HEK293T (cell line): ENCODE measurements around the gene AANAT.

Source experiments
- CTCF ChIA-PET: fragments of 350-600 bp; formaldehyde crosslinking; extraction: SDS; loops from one replicate; lab custom pipeline; 2021; ENCODE audit warnings: antibody characterized with exemption, inconsistent platforms; lab: Yijun Ruan, JAX
- POLR2A ChIA-PET: fragments of 350-600 bp; formaldehyde crosslinking; extraction: SDS; loops from one replicate; lab custom pipeline; 2020; ENCODE audit warnings: antibody characterized with exemption, inconsistent platforms; lab: Yijun Ruan, JAX
- DNase-seq: peaks from one replicate; pipeline ENCODE4 v3.0.0; 2012; ENCODE audit warnings: mixed read lengths; ENCODE audit errors: extremely low spot score
- ARNT ChIP-seq: fragments of 450-650 bp; IDR thresholded peaks from 2 replicates; pipeline ENCODE4 v1.6.1; 2017; ENCODE audit warnings: mild to moderate bottlenecking
- BHLHE40 ChIP-seq: fragments of 450-650 bp; IDR thresholded peaks from 2 replicates; pipeline ENCODE4 v1.6.1; 2016; ENCODE audit warnings: mild to moderate bottlenecking, moderate library complexity, borderline replicate concordance
- CTBP1 ChIP-seq: fragments of 450-650 bp; IDR thresholded peaks from 2 replicates; pipeline ENCODE4 v1.6.1; 2016; ENCODE audit warnings: borderline replicate concordance
- ELF4 ChIP-seq: fragments of 450-650 bp; IDR thresholded peaks from 2 replicates; pipeline ENCODE4 v1.6.1; 2017; ENCODE audit warnings: antibody characterized with exemption
- FOXA1 ChIP-seq: fragments of 450-650 bp; IDR thresholded peaks from 2 replicates; pipeline ENCODE4 v1.6.1; 2016; ENCODE audit warnings: mild to moderate bottlenecking
- FOXK2 ChIP-seq: fragments of 450-650 bp; IDR thresholded peaks from 2 replicates; pipeline ENCODE4 v1.6.1; 2016; ENCODE audit warnings: mild to moderate bottlenecking
- FOXM1 ChIP-seq: fragments of 450-650 bp; IDR thresholded peaks from 2 replicates; pipeline ENCODE4 v1.6.1; 2017; ENCODE audit warnings: mild to moderate bottlenecking, borderline replicate concordance
- HDGF ChIP-seq: fragments of 450-650 bp; IDR thresholded peaks from 2 replicates; pipeline ENCODE4 v1.6.1; 2017; ENCODE audit warnings: antibody characterized with exemption, borderline replicate concordance
- L3MBTL2 ChIP-seq: fragments of 450-650 bp; conservative IDR thresholded peaks from 2 replicates; pipeline ENCODE4 v1.6.1; 2016; ENCODE audit warnings: mild to moderate bottlenecking
- LEF1 ChIP-seq: fragments of 450-650 bp; IDR thresholded peaks from 2 replicates; pipeline ENCODE4 v1.6.1; 2017; ENCODE audit warnings: mild to moderate bottlenecking, borderline replicate concordance
- NFRKB ChIP-seq: fragments of 450-650 bp; IDR thresholded peaks from 2 replicates; pipeline ENCODE4 v1.6.1; 2016; ENCODE audit warnings: mild to moderate bottlenecking, moderate library complexity
- PKNOX1 ChIP-seq: fragments of 450-650 bp; IDR thresholded peaks from 2 replicates; pipeline ENCODE4 v1.6.1; 2016
- SP1 ChIP-seq: fragments of 450-650 bp; IDR thresholded peaks from 2 replicates; pipeline ENCODE4 v1.6.1; 2017
- SUZ12 ChIP-seq: fragments of 450-650 bp; IDR thresholded peaks from 2 replicates; pipeline ENCODE4 v1.6.1; 2016; ENCODE audit warnings: mild to moderate bottlenecking
- TARDBP ChIP-seq: fragments of 450-650 bp; IDR thresholded peaks from 2 replicates; pipeline ENCODE4 v1.6.1; 2016
- ZNF384 ChIP-seq: fragments of 450-650 bp; IDR thresholded peaks from 2 replicates; pipeline ENCODE4 v1.6.1; 2016

The AANAT gene

GRCh38 chr17:76459674-76460073, 7.7 kb upstream of the AANAT start:
- DNase-seq = no peak
- TF ChIP-seq FOXM1 (no peak), HDGF (no peak), ZNF384 (no peak), FOXK2 (no peak), SUZ12 (no peak), PKNOX1 (no peak), ELF4 (no peak), NFRKB (no peak), L3MBTL2 (no peak), TARDBP (no peak), LEF1 (no peak), FOXA1 (no peak), BHLHE40 (no peak), CTBP1 (no peak), SP1 (no peak)
- POLR2A ChIA-PET = no interaction called here
- CTCF ChIA-PET = interaction anchor here (0.5 to 3.5 kb wide), 7 partner anchors 14 to 269 kb away, joined by 3 to 16 read pairs (median 5); no protein-coding TSS in a partner anchor

GRCh38 chr17:76461765-76462555, 5.4 kb upstream of the AANAT start:
- DNase-seq = no peak
- no peak for TF ChIP-seq FOXM1
- TF ChIP-seq FOXK2 = no peak
- no peak for TF ChIP-seq SUZ12
- no peak for TF ChIP-seq ZNF384
- no peak for TF ChIP-seq TARDBP
- TF ChIP-seq SP1 = no peak
- no peak for TF ChIP-seq L3MBTL2
- CTCF ChIA-PET = interaction anchor here (0.6 kb wide), 1 partner anchor 121 kb away, joined by 4 read pairs; no protein-coding TSS in a partner anchor
- POLR2A ChIA-PET = interaction anchor here (1.2 kb wide), 1 partner anchor 12 kb away, joined by 3 read pairs; no protein-coding TSS in a partner anchor

- DNase-seq = no peak
- CTCF ChIA-PET = interaction anchor here (0.6 kb wide), 1 partner anchor 121 kb away, joined by 4 read pairs; no protein-coding TSS in a partner anchor
- POLR2A ChIA-PET = interaction anchor here (1.2 kb wide), 1 partner anchor 13 kb away, joined by 3 read pairs; no protein-coding TSS in a partner anchor
- TF ChIP-seq FOXK2 (no peak), CTBP1 (no peak), ARNT (no peak), BHLHE40 (no peak), PKNOX1 (no peak), FOXM1 (no peak), FOXA1 (no peak), SUZ12 (no peak), LEF1 (no peak), HDGF (no peak), ELF4 (no peak), ZNF384 (no peak), SP1 (no peak), TARDBP (no peak), NFRKB (no peak), L3MBTL2 (no peak)
Measured at GRCh38 chr17:76462556-76463290, 4.7 kb upstream of the AANAT start.

- TF ChIP-seq TARDBP = no peak
- no peak for TF ChIP-seq LEF1
- TF ChIP-seq ZNF384 = no peak
- TF ChIP-seq ARNT = no peak
- no peak for TF ChIP-seq SP1
- TF ChIP-seq L3MBTL2 = no peak
- TF ChIP-seq SUZ12 = no peak
- TF ChIP-seq PKNOX1 = no peak
- CTCF ChIA-PET = interaction anchor here (0.8 to 1.5 kb wide), 8 partner anchors 8 to 157 kb away, joined by 3 to 9 read pairs (median 4); no protein-coding TSS in a partner anchor
- no peak for DNase-seq
- POLR2A ChIA-PET = interaction anchor here (1.3 kb wide), 1 partner anchor 8 kb away, joined by 3 read pairs; no protein-coding TSS in a partner anchor
Measured at GRCh38 chr17:76466775-76467130, 650 bp upstream of the AANAT start.

- TF ChIP-seq ZNF384 = no peak
- TF ChIP-seq L3MBTL2 = no peak
- no peak for TF ChIP-seq HDGF
- TF ChIP-seq ELF4 = no peak
- no peak for TF ChIP-seq PKNOX1
- POLR2A ChIA-PET = interaction anchor here (1.3 kb wide), 1 partner anchor 10 kb away, joined by 3 read pairs; no protein-coding TSS in a partner anchor
Measured at GRCh38 chr17:76467809-76468633, 618 bp downstream of the AANAT start.

More at GRCh38 chr17:76467809-76468633, 618 bp downstream of the AANAT start:
- no peak for DNase-seq
- CTCF ChIA-PET = interaction anchor here (0.6 to 1.1 kb wide), 3 partner anchors 10 to 44 kb away, joined by 5 to 9 read pairs (median 6); no protein-coding TSS in a partner anchor
